CD8-positive, alpha-beta memory T cell (primary cell): ENCODE data around the gene AKR1C1. TPM values are rescaled to one million over a fixed set of nuclear protein-coding genes. Genes with fewer than 3 reads are reported as not detected.
"Not testable (repeated sequence)": the region's sequence is repeated elsewhere in the genome, so short reads cannot be mapped to it uniquely, and the experiment has no call there.

Experiments
- CTCF ChIA-PET: fragments of 350-600 bp; sonication (Branson Sonifier 250); formaldehyde crosslinking; loops from one replicate; lab custom pipeline; 2021; ENCODE audit warnings: antibody characterized with exemption; lab: Charles Lee
- POLR2A ChIA-PET: fragments of 350-600 bp; sonication (Branson Sonifier 250); formaldehyde crosslinking; loops from one replicate; lab custom pipeline; 2021; ENCODE audit warnings: antibody characterized with exemption; lab: Charles Lee
- DNase-seq, 5 donors: peaks; one replicate each; pipeline versions ENCODE4 v3.0.0 to v3.0.0-alpha.2; 2020 to 2022; ENCODE audit warnings: mixed read lengths in 1 of 5
- H3K27ac ChIP-seq: one replicate; pipeline ENCODE4 v1.7.0; 2013; ENCODE audit warnings: low read depth, mild to moderate bottlenecking, low read length, moderate library complexity
- H3K27me3 ChIP-seq: 2 replicates; pipeline ENCODE4 v1.7.0; 2013; ENCODE audit warnings: low read length, mild to moderate bottlenecking; ENCODE audit not compliant: insufficient read depth, poor library complexity, severe bottlenecking
- H3K36me3 ChIP-seq: 2 replicates; pipeline ENCODE4 v1.7.0; 2013; ENCODE audit warnings: mild to moderate bottlenecking, low read length, moderate library complexity; ENCODE audit not compliant: insufficient read depth
- H3K4me1 ChIP-seq: 2 replicates; pipeline ENCODE4 v1.7.0; 2013; ENCODE audit warnings: mild to moderate bottlenecking, low read length, moderate library complexity; ENCODE audit not compliant: insufficient read depth
- H3K4me3 ChIP-seq: 2 replicates; pipeline ENCODE4 v1.7.0; 2013; ENCODE audit warnings: mild to moderate bottlenecking, low read length
- H3K9me3 ChIP-seq: 2 replicates; pipeline ENCODE4 v1.7.0; 2013; ENCODE audit warnings: mild to moderate bottlenecking, low read length
- H3K27ac Mint-ChIP-seq, 8 donors: one replicate each; pipeline ENCODE4 v1.8.0; 2020 to 2021; ENCODE audit warnings: mixed read lengths in 8 of 8, mild to moderate bottlenecking in 6 of 8, inconsistent platforms in 3 of 8, moderate library complexity in 3 of 8
- H3K27me3 Mint-ChIP-seq, 2 donors: one replicate each; pipeline ENCODE4 v1.8.0; 2020 to 2021; ENCODE audit warnings: mixed read lengths in 2 of 2, mild to moderate bottlenecking in 1 of 2, moderate library complexity in 1 of 2
- H3K36me3 Mint-ChIP-seq, 3 donors: one replicate each; pipeline ENCODE4 v1.8.0; 2020 to 2021; ENCODE audit warnings: mixed read lengths in 3 of 3, inconsistent platforms in 1 of 3, mild to moderate bottlenecking in 1 of 3
- H3K4me1 Mint-ChIP-seq, 3 donors: one replicate each; pipeline ENCODE4 v1.8.0; 2020 to 2021; ENCODE audit warnings: mixed read lengths in 3 of 3, inconsistent platforms in 1 of 3, mild to moderate bottlenecking in 1 of 3
- H3K4me3 Mint-ChIP-seq, 7 donors: one replicate each; pipeline ENCODE4 v1.8.0; 2020 to 2021; ENCODE audit warnings: mixed read lengths in 7 of 7, mild to moderate bottlenecking in 6 of 7, moderate library complexity in 4 of 7, inconsistent platforms in 2 of 7
- H3K9me3 Mint-ChIP-seq, 5 donors: one replicate each; pipeline ENCODE4 v1.8.0; 2020 to 2022; ENCODE audit warnings: mixed read lengths in 5 of 5, mild to moderate bottlenecking in 3 of 5, moderate library complexity in 2 of 5, inconsistent platforms in 1 of 5
- polyA plus RNA-seq: library from polyadenylated mRNA; unstranded; fragments of 300-500 nt; fragmentation: Illumina TruSeq; gene quantifications from one replicate; pipeline ENCODE4 v1.2.3, GENCODE V29; 2021
- total RNA-seq, 2 experiments: library from RNA; stranded (reverse); gene quantifications; one replicate each; pipeline ENCODE4 v1.2.3, GENCODE V29; 2021

The AKR1C1 gene
- total and polyA plus RNA-seq, 3 experiments from 2014 or later, result 0.22 to 0.24 TPM; not detected in 1

DNA sequence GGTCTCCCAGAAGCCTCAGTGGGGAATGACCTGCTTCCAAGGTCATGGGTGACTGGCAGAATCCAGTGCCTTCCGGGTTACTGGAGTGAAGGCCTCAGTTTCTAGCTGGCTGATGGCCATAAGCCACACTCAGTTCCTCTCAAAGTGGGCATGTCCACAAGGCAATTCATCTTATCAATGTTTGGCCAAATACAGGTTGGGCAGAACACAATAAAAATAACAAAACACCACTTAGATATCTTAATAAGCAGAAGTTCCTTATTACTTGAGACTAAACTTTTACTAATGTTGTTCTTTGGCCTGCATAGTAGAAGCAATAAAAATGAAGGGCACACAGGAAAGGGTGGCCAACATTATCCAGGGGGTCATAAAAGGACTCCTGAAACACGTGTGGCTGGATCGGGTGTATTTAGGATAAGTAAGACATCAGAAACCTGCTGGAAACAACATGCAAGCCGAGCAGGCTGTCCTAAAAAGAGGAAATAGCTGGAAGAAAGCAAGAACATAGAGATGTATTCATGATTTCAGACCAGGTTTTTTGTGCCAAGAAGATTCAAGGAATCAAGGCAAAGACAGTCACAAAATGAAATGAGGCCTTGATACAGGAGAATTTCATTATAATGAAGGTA, 60.1 kb downstream of the AKR1C1 start:
- Histone ChIP-seq H3K4me3 (no peak overlapping the region), H3K27me3 (no peaks in the 10 kb centered on the region), H3K4me1 (no peaks in the 10 kb centered on the region), H3K9me3 (no peaks in the 10 kb centered on the region), H3K27ac (no peak overlapping the region), H3K36me3 (no peaks in the 10 kb centered on the region)
- no peak for DNase-seq
- CTCF ChIA-PET, result no interaction called here
- H3K27me3 Mint-ChIP-seq, result peaks cover 0 to 14% of the 10 kb centered on the region in 2 donors
- H3K36me3 Mint-ChIP-seq, result no peaks in the 10 kb centered on the region
- no peak overlapping the region for H3K4me3 Mint-ChIP-seq
- no peaks in the 10 kb centered on the region for H3K4me1 Mint-ChIP-seq
- no peak overlapping the region for H3K27ac Mint-ChIP-seq
- H3K9me3 Mint-ChIP-seq, result peaks cover 0 to 5% (median 0%) of the 10 kb centered on the region in 5 donors
- POLR2A ChIA-PET, result no interaction called here

DNA sequence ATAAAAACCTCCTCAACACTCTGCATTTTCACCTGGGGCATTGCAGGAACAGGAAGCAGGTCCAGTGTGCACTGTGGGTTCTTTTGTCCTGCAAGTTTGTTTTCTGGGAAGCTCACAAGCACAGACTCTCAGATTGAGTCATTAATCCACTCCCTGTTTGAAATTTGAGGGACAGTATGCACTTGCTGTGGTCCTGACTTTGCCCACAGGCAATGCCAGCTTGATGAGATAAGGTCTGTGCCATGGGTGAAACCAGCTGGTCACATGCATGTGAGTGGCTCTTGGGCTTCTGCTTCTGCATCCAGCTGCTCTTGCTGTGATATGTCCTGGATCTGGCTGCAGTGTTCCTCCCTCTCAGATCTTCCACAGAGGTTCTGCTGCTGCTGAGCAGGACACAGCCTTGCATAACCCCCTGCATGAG, 62.3 kb downstream of the AKR1C1 start:
- H3K36me3 ChIP-seq, POLR2A ChIA-PET, H3K4me3 Mint-ChIP-seq, H3K27me3 ChIP-seq, H3K9me3 ChIP-seq, DNase-seq, H3K4me1 ChIP-seq, H3K27ac Mint-ChIP-seq, CTCF ChIA-PET, H3K4me1 Mint-ChIP-seq, H3K36me3 Mint-ChIP-seq, H3K4me3 ChIP-seq, H3K27ac ChIP-seq: not testable (repeated sequence)
- peaks cover 0 to 14% of the 10 kb centered on the region in 2 donors for H3K27me3 Mint-ChIP-seq
- H3K9me3 Mint-ChIP-seq, result peaks cover 9 to 17% (median 16%) of the 10 kb centered on the region in 5 donors

DNA sequence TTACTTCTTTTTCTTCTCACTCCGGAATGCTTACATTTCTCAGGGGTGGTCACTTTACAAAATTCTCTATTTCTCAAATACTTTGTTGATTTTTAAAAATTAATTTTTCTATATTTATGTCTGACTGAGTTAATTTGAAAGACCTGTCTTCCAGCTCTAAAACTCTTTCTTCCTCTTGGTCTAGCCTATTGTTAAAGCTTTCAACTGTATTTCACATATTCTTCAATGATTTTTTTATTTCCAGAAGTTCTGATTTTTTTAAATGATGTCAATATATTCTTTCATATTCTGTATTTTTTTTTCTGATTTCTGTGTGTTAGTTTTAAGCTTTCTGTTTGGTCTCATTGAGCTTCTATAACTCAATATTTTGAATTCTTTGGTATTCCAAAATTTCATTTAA, 67.8 kb downstream of the AKR1C1 start:
- peaks cover 21 to 52% (median 36%) of the 10 kb centered on the region in 5 donors for H3K9me3 Mint-ChIP-seq

DNA sequence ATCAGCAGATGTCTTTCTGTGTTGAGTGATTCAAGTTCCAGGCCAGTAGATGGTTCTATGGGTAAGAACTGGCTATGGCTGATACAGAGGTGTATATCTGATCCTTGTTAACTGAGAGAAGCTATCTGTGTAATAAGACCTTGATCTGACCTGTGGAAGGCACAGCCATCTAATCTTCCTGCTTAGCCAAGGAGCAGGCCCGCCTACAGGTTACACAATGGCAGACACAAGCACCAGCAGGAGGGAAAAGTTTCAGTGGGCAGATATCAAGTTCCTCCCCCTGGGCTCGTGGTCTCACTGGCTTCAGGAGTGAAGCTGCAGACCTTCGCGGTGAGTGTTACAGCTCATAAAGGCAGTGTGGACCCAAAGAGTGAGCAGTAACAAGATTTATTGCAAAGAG, 68.4 kb downstream of the AKR1C1 start:
- H3K27ac ChIP-seq, DNase-seq, H3K36me3 Mint-ChIP-seq, H3K36me3 ChIP-seq, H3K27me3 ChIP-seq, H3K27me3 Mint-ChIP-seq, POLR2A ChIA-PET, H3K27ac Mint-ChIP-seq, H3K4me1 ChIP-seq, H3K4me3 ChIP-seq, H3K4me1 Mint-ChIP-seq, H3K4me3 Mint-ChIP-seq, H3K9me3 ChIP-seq, CTCF ChIA-PET: not testable (repeated sequence)
- H3K9me3 Mint-ChIP-seq, result peaks cover 17 to 52% (median 36%) of the 10 kb centered on the region in 5 donors

More for the DNA sequence above, 67.8 kb downstream of the AKR1C1 start:
- Histone ChIP-seq H3K27ac (no peak overlapping the region), H3K4me3 (no peak overlapping the region), H3K9me3 (peaks cover 6% of the 10 kb centered on the region), H3K36me3 (no peaks in the 10 kb centered on the region), H3K27me3 (no peaks in the 10 kb centered on the region), H3K4me1 (no peaks in the 10 kb centered on the region)
- POLR2A ChIA-PET, result no interaction called here
- DNase-seq, result no peak
- peaks cover 5% of the 10 kb centered on the region in 2 donors for H3K27me3 Mint-ChIP-seq
- no peak overlapping the region for H3K4me3 Mint-ChIP-seq
- H3K36me3 Mint-ChIP-seq, result peaks cover 0 to 5% (median 0%) of the 10 kb centered on the region in 3 donors
- CTCF ChIA-PET, result no interaction called here
- no peak overlapping the region for H3K27ac Mint-ChIP-seq
- H3K4me1 Mint-ChIP-seq, result no peaks in the 10 kb centered on the region

DNA sequence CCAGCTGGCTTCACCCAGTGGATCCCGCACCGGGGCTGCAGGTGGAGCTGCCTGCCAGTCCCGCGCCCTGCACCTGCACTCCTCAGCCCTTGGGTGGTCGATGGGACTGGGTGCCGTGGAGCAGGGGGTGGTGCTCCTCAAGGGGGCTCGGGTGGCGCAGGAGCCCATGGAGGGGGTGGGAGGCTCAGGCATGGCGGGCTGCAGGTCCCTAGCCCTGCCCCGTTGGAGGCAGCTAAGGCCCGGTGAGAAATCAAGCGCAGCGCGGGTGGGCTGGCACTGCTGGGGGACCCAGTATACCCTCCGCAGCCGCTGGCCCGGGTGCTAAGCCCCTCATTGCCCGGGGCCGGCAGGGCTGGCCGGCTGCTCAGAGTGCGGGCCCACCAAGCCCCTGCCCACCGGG, 69.2 kb downstream of the AKR1C1 start:
- H3K4me3 Mint-ChIP-seq, H3K27ac ChIP-seq, H3K4me3 ChIP-seq, H3K36me3 ChIP-seq, H3K27ac Mint-ChIP-seq, H3K36me3 Mint-ChIP-seq, H3K9me3 ChIP-seq, H3K27me3 Mint-ChIP-seq, H3K4me1 ChIP-seq, DNase-seq, H3K27me3 ChIP-seq, CTCF ChIA-PET, H3K4me1 Mint-ChIP-seq, POLR2A ChIA-PET: not testable (repeated sequence)
- H3K9me3 Mint-ChIP-seq, result peaks cover 18 to 54% (median 36%) of the 10 kb centered on the region in 5 donors

Other genes starting within 250 kb of the AKR1C1 start
- gene AKR1E2, start 137.2 kb upstream of the AKR1C1 start, total RNA-seq, result 1 to 10 TPM; 2.5 to 2.6 TPM
- not detected for gene AKR1E2, start 137.2 kb upstream of the AKR1C1 start, polyA plus RNA-seq
- gene AKR1C2, start 40.4 kb downstream of the AKR1C1 start, total RNA-seq, result not detected
- not detected for gene AKR1C2, start 40.4 kb downstream of the AKR1C1 start, polyA plus RNA-seq
- under 1 TPM in 1 of 2 experiments, not detected in 1; 0.75 TPM for gene AKR1C3, start 131.0 kb downstream of the AKR1C1 start, total RNA-seq
- 4.2 TPM for gene AKR1C3, start 131.0 kb downstream of the AKR1C1 start, polyA plus RNA-seq
- gene AKR1C8, start 221.7 kb downstream of the AKR1C1 start, total RNA-seq, result under 1 TPM in 1 of 2 experiments, not detected in 1; 0.20 TPM
- not detected for gene AKR1C8, start 221.7 kb downstream of the AKR1C1 start, polyA plus RNA-seq
- gene AKR1C4, start 233.4 kb downstream of the AKR1C1 start, total RNA-seq, result not detected
- gene AKR1C4, start 233.4 kb downstream of the AKR1C1 start, polyA plus RNA-seq, result not detected